CD14-positive monocyte (primary cell): ENCODE data around the gene HOXA11. TPM values are rescaled to one million over a fixed set of nuclear protein-coding genes. Genes with fewer than 3 reads are reported as not detected.
A peak's percentile ranks its signal among the peaks of the same experiment; 100 is the strongest.

ENCODE experiments used
- DNase-seq, 3 donors: peaks; one replicate each; pipeline ENCODE4 v3.0.0-alpha.2; 2011 to 2022
- H2AFZ ChIP-seq: 2 replicates; pipeline ENCODE4 v1.6.0; 2012; ENCODE audit warnings: mild to moderate bottlenecking, low read depth, low read length, inconsistent platforms; ENCODE audit not compliant: insufficient read depth, poor library complexity, severe bottlenecking
- H3K27ac ChIP-seq, 2 donors: 1 replicate in 1 of 2; 2 replicates in 1 of 2; pipeline ENCODE4 v1.5.1; 2012 to 2013; ENCODE audit warnings: low read length in 2 of 2, control low read depth in 1 of 2, inconsistent platforms in 1 of 2, low read depth in 1 of 2, mild to moderate bottlenecking in 1 of 2
- H3K27me3 ChIP-seq, 2 donors: one replicate each; pipeline versions ENCODE4 v1.6.0 to v1.6.1; 2011 to 2013; ENCODE audit warnings: low read length in 2 of 2; ENCODE audit not compliant: control insufficient read depth in 2 of 2, insufficient read depth in 2 of 2
- H3K36me3 ChIP-seq, 2 donors: replicated peaks in 1 of 2; 1 replicate in 1 of 2; 2 replicates in 1 of 2; pipeline versions ENCODE4 v1.5.1 to v1.6.1; 2012 to 2013; ENCODE audit warnings: low read length in 2 of 2, control low read depth in 1 of 2, inconsistent platforms in 1 of 2, mild to moderate bottlenecking in 1 of 2; ENCODE audit not compliant: insufficient read depth in 2 of 2, control insufficient read depth in 1 of 2
- H3K4me1 ChIP-seq, 2 donors: 1 replicate in 1 of 2; 2 replicates in 1 of 2; pipeline versions ENCODE4 v1.5.1 to v1.6.1; 2012 to 2013; ENCODE audit warnings: low read length in 2 of 2, control low read depth in 1 of 2, inconsistent platforms in 1 of 2, mild to moderate bottlenecking in 1 of 2, moderate library complexity in 1 of 2; ENCODE audit not compliant: insufficient read depth in 2 of 2, control insufficient read depth in 1 of 2
- H3K4me2 ChIP-seq: replicated peaks from 2 replicates; pipeline ENCODE3; 2012; ENCODE audit warnings: low read length, moderate library complexity, mild to moderate bottlenecking; ENCODE audit not compliant: poor library complexity, severe bottlenecking; ENCODE audit errors: extremely low read depth
- H3K4me3 ChIP-seq, 3 experiments: fragments of 200-600 bp in 1 of 3; sonication (generic) in 1 of 3; replicated peaks in 1 of 3; 1 replicate in 2 of 3; 2 replicates in 1 of 3; pipeline ENCODE4 v1.5.1; 2011 to 2013; ENCODE audit warnings: low read length in 3 of 3, mild to moderate bottlenecking in 3 of 3, control low read depth in 2 of 3, low read depth in 2 of 3, inconsistent platforms in 1 of 3, moderate library complexity in 1 of 3
- H3K79me2 ChIP-seq: 2 replicates; pipeline ENCODE4 v1.6.0; 2012; ENCODE audit warnings: mild to moderate bottlenecking, control low read depth, inconsistent platforms, low read length, moderate library complexity; ENCODE audit not compliant: insufficient read depth
- H3K9ac ChIP-seq: 2 replicates; pipeline ENCODE4 v1.6.0; 2017; ENCODE audit warnings: low read length, mild to moderate bottlenecking; ENCODE audit not compliant: insufficient read depth, poor library complexity, severe bottlenecking
- H3K9me3 ChIP-seq, 2 donors: replicated peaks in 1 of 2; 1 replicate in 1 of 2; 2 replicates in 1 of 2; pipeline versions ENCODE4 v1.5.1 to v1.6.1; 2012 to 2013; ENCODE audit warnings: low read length in 2 of 2, control low read depth in 1 of 2; ENCODE audit not compliant: control insufficient read depth in 1 of 2, insufficient read depth in 1 of 2
- H4K20me1 ChIP-seq: 2 replicates; pipeline ENCODE4 v1.6.0; 2012; ENCODE audit warnings: mild to moderate bottlenecking, low read length, control low read depth, moderate library complexity; ENCODE audit not compliant: insufficient read depth
- H3K27ac Mint-ChIP-seq, 7 donors: one replicate each; pipeline ENCODE4 v1.8.0; 2020; ENCODE audit warnings: mild to moderate bottlenecking in 7 of 7, mixed read lengths in 7 of 7, moderate library complexity in 6 of 7, inconsistent platforms in 2 of 7
- H3K27me3 Mint-ChIP-seq, 3 donors: one replicate each; pipeline ENCODE4 v1.8.0; 2021 to 2022; ENCODE audit warnings: low read depth in 3 of 3, mild to moderate bottlenecking in 3 of 3, mixed read lengths in 3 of 3, moderate library complexity in 3 of 3, inconsistent platforms in 1 of 3
- H3K36me3 Mint-ChIP-seq, 2 donors: one replicate each; pipeline ENCODE4 v1.8.0; 2020; ENCODE audit warnings: mixed read lengths in 2 of 2, inconsistent platforms in 1 of 2, mild to moderate bottlenecking in 1 of 2
- H3K4me1 Mint-ChIP-seq: one replicate; pipeline ENCODE4 v1.8.0; 2020; ENCODE audit warnings: mild to moderate bottlenecking, mixed read lengths
- H3K4me3 Mint-ChIP-seq, 2 donors: one replicate each; pipeline ENCODE4 v1.8.0; 2020; ENCODE audit warnings: mild to moderate bottlenecking in 2 of 2, mixed read lengths in 2 of 2, moderate library complexity in 1 of 2
- H3K9me3 Mint-ChIP-seq, 7 donors: one replicate each; pipeline ENCODE4 v1.8.0; 2020 to 2022; ENCODE audit warnings: mixed read lengths in 7 of 7, mild to moderate bottlenecking in 6 of 7, moderate library complexity in 6 of 7, inconsistent platforms in 2 of 7
- CTCF ChIP-seq: fragments of 200-600 bp; IDR thresholded peaks from one replicate; pipeline ENCODE4 v1.8.0; 2022; ENCODE audit warnings: antibody characterized with exemption, mild to moderate bottlenecking
- WGBS: methylation state at CpG from one replicate; pipeline ENCODE4 v1.1.5; 2013; ENCODE audit warnings: missing lambda C conversion rate; ENCODE audit not compliant: insufficient coverage; 5-methylcytosine and 5-hydroxymethylcytosine counted together
- intact Hi-C, 2 donors: fragments of 100-400 bp; cut with micrococcal nuclease; formaldehyde crosslinking; loops; one replicate each; pipeline versions ENCODE4 v1.15.0 to v1.15.1; 2023
- polyA plus RNA-seq, 3 donors: library from polyadenylated mRNA; depleted of rRNA in 1 of 3; unstranded in 2 of 3; stranded (reverse) in 1 of 3; fragments of 300-500 nt in 2 of 3; fragments of >200 nt in 1 of 3; fragmentation: Illumina TruSeq in 2 of 3; gene quantifications; 1 replicate in 2 of 3; 2 replicates in 1 of 3; pipeline ENCODE4 v1.2.3, GENCODE V29; 2012 to 2021

HOXA11 gene
- polyA plus RNA-seq, 3 donors = not detected

- H3K4me3 Mint-ChIP-seq = peak overlapping the region; percentile 72 to 93
- H3K27ac Mint-ChIP-seq = no peak overlapping the region
- H3K36me3 Mint-ChIP-seq = peaks cover 18 to 34% of the 10 kb centered on the region in 2 donors
- Histone ChIP-seq H4K20me1 (no peaks in the 10 kb centered on the region), H3K36me3 (no peaks in the 10 kb centered on the region), H3K4me2 (peak overlapping the region; percentile 76), H3K9me3 (peaks cover 14 to 53% of the 10 kb centered on the region in 2 donors), H3K4me1 (peaks cover 49 to 52% of the 10 kb centered on the region in 2 donors), H3K4me3 (peak overlapping the region in 2 of 3 experiments; percentile 6 to 71), H3K79me2 (no peaks in the 10 kb centered on the region), H3K9ac (no peak overlapping the region), H3K27ac (no peak overlapping the region), H2AFZ (peak overlapping the region; percentile 58), H3K27me3 (peaks cover 81 to 99% of the 10 kb centered on the region in 2 donors)
- H3K9me3 Mint-ChIP-seq = peaks cover 3 to 47% (median 31%) of the 10 kb centered on the region in 7 donors
- H3K4me1 Mint-ChIP-seq = peaks cover 58% of the 10 kb centered on the region
- no peak for TF ChIP-seq CTCF
- intact Hi-C loops = loop anchor here in 1 of 2 donors (1.0 kb wide), 1 partner anchor 11 kb away; no protein-coding TSS in a partner anchor
- no peak for DNase-seq
- H3K27me3 Mint-ChIP-seq = peaks cover 94 to 99% (median 99%) of the 10 kb centered on the region in 3 donors
- WGBS = 4% methylated on average over 20 of the region's 30 CpGs
Observed at GRCh38 chr7:27183682-27184336, 1.2 kb downstream of the HOXA11 start.

DNA sequence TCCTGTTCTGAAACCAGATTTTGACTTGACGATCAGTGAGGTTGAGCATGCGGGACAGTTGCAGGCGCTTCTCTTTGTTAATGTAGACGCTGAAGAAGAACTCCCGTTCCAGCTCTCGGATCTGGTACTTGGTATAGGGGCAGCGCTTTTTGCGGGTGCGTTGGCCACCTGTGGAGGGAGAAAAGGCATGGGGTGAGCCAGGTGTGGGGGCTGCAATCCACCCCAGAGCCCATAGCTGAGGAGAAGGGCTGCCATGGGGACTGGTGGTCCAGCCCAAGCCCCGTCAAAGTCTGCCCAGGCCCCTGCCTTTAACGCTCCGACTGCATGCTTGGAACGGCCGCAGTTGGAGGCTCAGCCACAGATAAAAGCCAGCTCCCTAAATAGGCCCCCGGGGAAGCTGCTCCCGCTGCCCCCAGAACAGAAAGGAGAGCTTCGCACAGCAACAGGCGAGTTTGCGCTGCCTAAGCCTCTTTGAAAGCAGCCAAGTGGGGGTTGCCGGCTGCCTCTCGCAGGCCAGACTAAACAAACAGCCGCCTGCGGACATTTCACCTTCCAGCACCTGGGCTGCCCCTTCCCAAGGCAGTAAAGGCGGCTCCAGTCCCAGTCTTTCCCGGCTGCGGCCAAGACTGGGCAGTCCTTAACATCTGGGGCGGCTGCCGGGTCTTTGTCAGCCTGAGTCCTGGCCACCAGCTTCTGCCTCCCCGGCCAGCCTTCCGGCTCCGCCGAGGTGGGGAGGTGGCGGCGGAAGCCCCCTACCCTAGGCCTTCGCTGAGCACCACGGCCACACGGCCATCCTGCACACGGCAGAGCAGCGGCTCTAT is 2.0 kb downstream of the HOXA11 start:
- 19% methylated on average over 27 of the region's 39 CpGs for WGBS
- Histone ChIP-seq H3K27ac (no peak overlapping the region), H2AFZ (no peak overlapping the region), H3K27me3 (peaks cover 75 to 99% of the 10 kb centered on the region in 2 donors), H4K20me1 (no peaks in the 10 kb centered on the region), H3K4me3 (no peak overlapping the region), H3K79me2 (no peaks in the 10 kb centered on the region), H3K4me1 (peaks cover 42 to 45% of the 10 kb centered on the region in 2 donors), H3K4me2 (peak overlapping the region; percentile 76), H3K36me3 (no peaks in the 10 kb centered on the region), H3K9ac (no peak overlapping the region), H3K9me3 (peaks cover 9 to 49% of the 10 kb centered on the region in 2 donors)
- no peak for DNase-seq
- no peak overlapping the region for H3K27ac Mint-ChIP-seq
- intact Hi-C loops = no loop called here
- peaks cover 93 to 98% (median 96%) of the 10 kb centered on the region in 3 donors for H3K27me3 Mint-ChIP-seq
- no peak for TF ChIP-seq CTCF
- peaks cover 3 to 45% (median 24%) of the 10 kb centered on the region in 7 donors for H3K9me3 Mint-ChIP-seq
- H3K36me3 Mint-ChIP-seq = peaks cover 13 to 27% of the 10 kb centered on the region in 2 donors
- peak overlapping the region in 1 of 2 donors; percentile 93 for H3K4me3 Mint-ChIP-seq
- peaks cover 50% of the 10 kb centered on the region for H3K4me1 Mint-ChIP-seq
